Measurements from ENCODE around the gene PRLR.

- TF ChIP-seq CTCF (conservative IDR thresholded peaks at IDR 0.05 in 1 of 2, IDR thresholded peaks at IDR 0.05 in 1 of 2; ENCODE audit: extremely low read depth in 1 of 2, insufficient read depth in 1 of 2, low read depth in 1 of 2, low read length in 2 of 2) (no peak), EZH2 (IDR thresholded peaks at IDR 0.05; ENCODE audit: borderline replicate concordance, low read length) (no peak)
These were observed 17.4 kb upstream of the PRLR start for GRCh38 chr5:35247648-35248034.

Data from mammary epithelial cell (primary cell).